ENCODE results near the gene SEC14L6.

- TF ChIP-seq CTCF (IDR thresholded peaks at IDR 0.05; ENCODE audit: low read length) (no peak), EZH2 (IDR thresholded peaks at IDR 0.05; ENCODE audit: borderline replicate concordance, low read length) (no peak)
Observed at GRCh38 chr22:30555282-30556210, 9.0 kb upstream of the SEC14L6 start.
